Stomach (tissue), 4 donors: ENCODE measurements around the gene ZFPL1.

ENCODE experiments used
- EP300 ChIP-seq: sonication (generic); formaldehyde crosslinking; IDR thresholded peaks from one replicate; pipeline ENCODE4 v1.6.1; 2017; ENCODE audit warnings: antibody characterized with exemption
- POLR2A ChIP-seq, 4 donors: fragments of 450-650 bp; IDR thresholded peaks; one replicate each; pipeline ENCODE4 v1.6.1; 2016; ENCODE audit warnings: antibody characterized with exemption in 4 of 4, control low read depth in 2 of 4, mild to moderate bottlenecking in 1 of 4, moderate library complexity in 1 of 4
- TF ChIP-seq, protein P1 (sequence below), 7 experiments: fragments of 450-650 bp in 4 of 7; fragments of 200-600 bp in 3 of 7; sonication (generic) in 3 of 7; IDR thresholded peaks; one replicate each; pipeline ENCODE4 v1.5.1; 2016 to 2019; ENCODE audit warnings: antibody characterized with exemption in 7 of 7, control low read depth in 2 of 7, mild to moderate bottlenecking in 1 of 7

DNA sequence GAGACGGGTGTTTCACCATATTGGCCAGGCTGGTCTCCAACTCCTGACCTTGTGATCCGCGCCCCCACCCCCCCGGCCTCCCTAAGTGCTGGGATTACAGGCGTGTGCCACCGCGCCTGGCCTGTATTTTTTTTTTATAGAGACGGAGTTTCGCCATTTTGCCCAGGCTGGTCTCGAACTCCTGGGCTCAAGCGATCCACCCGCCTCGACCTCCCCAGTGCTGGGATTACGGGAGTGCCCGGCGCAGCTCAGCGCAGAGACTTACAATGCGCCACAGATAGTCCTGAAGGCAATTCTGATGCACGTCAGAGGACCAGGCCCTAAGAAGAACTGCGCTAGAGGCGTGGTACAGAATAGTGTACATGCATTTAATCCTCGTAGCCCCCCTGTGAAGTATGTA is 11.4 kb downstream of the ZFPL1 start:
- TF ChIP-seq POLR2A (IDR thresholded peaks at IDR 0.05) (no peak), EP300 (no peak)
- TF ChIP-seq, protein P1, sequence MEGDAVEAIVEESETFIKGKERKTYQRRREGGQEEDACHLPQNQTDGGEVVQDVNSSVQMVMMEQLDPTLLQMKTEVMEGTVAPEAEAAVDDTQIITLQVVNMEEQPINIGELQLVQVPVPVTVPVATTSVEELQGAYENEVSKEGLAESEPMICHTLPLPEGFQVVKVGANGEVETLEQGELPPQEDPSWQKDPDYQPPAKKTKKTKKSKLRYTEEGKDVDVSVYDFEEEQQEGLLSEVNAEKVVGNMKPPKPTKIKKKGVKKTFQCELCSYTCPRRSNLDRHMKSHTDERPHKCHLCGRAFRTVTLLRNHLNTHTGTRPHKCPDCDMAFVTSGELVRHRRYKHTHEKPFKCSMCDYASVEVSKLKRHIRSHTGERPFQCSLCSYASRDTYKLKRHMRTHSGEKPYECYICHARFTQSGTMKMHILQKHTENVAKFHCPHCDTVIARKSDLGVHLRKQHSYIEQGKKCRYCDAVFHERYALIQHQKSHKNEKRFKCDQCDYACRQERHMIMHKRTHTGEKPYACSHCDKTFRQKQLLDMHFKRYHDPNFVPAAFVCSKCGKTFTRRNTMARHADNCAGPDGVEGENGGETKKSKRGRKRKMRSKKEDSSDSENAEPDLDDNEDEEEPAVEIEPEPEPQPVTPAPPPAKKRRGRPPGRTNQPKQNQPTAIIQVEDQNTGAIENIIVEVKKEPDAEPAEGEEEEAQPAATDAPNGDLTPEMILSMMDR (IDR thresholded peaks at IDR 0.05): no peak
